Measurements from ENCODE around the gene TMEM201.

TMEM201 gene

DNA sequence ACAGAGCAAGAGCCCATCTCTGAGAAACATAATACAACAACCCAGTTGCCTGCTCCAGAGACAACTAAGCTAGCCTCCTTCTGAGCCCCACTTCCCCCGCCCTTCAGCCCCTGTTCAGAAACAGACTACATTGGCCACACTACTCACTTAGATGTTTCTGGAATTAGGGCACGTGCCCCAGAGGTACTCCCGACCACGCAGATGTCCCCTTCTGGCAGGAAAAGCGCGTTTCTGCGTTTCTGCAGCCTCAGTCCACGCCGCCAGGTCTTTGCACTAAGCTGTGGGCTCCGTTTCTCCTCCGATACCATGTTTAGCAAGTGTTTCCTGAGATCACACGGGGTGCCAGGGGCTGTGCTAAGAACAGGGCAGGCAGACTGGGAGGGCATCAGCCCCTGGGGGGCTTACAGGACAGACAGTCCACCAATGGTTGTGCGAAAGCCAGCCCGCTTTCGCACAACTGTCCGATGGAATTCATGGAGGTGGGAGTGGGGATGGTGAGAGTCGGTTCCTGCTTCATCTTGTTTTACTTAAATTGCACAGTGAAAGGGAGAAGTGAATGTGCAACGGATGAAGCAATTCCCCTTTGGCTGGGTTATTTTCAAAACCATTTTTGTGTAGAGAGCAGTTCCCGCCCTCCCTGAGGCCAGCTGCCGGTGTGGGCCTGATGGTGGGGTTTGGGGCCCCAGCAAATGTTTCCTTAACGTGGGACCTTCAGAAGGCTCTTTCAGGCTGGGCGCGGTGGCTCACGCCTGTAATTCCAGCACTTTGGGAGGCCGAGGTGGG is 65.5 kb downstream of the TMEM201 start:
- no peak for DNase-seq

- peak; percentile 30 for DNase-seq
These were observed 66.4 kb downstream of the TMEM201 start for GRCh38 chr1:9654834-9655723.

DNA sequence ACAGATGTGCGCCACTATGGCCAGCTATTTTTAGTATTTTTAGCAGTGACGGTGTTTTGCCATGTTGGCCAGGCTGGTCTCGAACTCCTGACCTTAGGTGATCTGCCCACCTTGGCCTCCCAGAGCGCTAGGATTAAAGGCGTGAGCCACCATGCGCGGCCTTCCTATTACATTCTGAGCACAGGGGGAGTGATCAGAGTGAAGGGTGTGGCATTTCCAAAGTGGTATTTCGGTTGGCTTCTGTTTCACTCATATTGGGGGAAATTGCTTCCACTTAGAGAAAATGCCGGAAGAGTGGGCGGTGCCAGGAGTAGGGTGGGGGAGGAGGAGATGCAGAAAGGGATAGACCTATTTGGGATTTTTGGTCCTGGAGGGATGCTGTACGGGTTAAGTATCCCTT is 67.1 kb downstream of the TMEM201 start:
- no peak for DNase-seq

DNA sequence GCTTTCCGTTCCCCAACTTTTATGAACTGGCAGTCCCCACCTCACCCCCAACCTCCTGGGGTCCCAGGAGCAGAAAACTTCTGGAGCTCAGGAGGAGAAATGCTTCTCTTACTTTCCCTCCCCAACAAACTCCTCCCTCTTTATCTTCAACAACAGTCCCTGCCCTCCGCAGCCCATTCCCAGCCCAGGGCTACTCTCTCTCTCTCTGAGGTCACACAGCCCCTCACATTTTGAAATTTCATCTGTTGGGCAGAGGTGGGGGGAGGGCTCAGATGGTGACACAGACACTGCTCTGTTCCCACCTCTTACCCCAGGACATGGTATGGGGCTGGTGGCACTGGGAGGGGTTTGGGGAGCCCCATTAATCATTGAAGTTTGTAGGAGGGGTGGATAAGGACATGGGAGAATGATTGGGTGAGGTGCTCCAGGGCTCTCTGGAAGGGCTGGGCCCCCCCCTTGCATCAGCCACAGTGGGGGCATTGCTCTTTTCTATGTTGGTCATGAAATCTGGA is 68.9 kb downstream of the TMEM201 start:
- DNase-seq = no peak

DNA sequence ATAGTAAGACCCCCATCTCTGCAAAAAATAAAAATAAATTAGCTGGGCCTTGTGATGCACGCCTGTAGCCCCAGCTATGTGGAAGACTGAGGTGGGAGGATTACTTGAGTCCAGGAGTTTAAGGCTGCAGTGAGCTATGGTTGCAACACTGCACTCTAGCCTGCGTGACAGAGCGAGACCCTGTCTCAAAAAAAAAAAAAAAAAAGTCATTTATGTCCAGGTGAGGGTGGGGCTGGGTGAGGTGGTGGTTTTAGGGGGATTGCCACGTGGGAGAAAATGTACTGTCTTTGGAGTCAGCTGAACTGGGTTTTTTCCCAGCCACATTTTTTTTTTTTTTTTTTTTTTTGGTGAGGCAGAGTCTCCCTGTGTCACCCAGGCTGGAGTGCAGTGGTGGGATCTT is 69.5 kb downstream of the TMEM201 start:
- DNase-seq = no peak

DNA sequence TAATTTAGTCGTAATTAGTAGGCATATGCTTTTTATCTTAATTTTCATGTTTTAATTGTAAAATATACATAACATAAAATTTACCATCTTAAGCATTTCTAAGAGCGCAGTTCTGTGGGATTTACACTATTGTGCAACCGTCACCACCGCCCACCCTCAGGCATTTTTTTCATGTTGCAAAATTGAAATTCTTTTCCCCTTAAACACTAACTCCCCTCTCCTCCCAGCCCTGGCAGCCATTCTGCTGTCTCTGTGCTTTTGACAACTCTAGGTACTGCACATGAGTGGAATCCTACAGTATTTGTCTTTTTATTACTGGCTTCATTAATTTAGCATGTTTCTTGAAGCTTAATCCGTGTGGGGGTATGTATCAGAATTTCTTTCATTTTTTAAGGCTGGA is 70.6 kb downstream of the TMEM201 start:
- no peak for DNase-seq

DNA sequence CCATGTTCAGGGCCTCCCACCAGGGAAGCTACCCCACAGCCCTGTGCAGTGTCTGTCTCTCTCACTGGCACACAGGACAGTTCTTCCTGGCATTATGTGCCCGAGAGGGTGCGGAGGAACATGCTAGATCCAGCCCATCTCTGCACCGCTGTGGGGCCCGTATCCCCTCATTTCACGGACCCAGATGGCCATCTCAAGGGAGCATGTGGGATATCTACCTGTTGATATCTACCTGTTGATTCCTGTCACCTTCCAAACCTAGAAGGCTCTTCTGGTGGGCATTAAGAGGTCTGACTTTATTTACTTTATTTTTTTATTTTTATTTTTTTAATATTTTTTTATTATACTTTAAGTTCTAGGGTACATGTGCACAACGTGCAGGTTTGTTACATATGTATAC is 74.5 kb downstream of the TMEM201 start:
- DNase-seq = no peak

Data from activated CD4-positive, alpha-beta T cell treated with anti-CD3 and anti-CD28 coated beads for 1 hour (primary cell).